GM23338 (cell line): ENCODE data around the gene C8G. TPM values are rescaled to one million over a fixed set of nuclear protein-coding genes. Genes with fewer than 3 reads are reported as not detected.

Source experiments
- ATAC-seq: fragments of 200-7000 bp; cut with Tn5 transposase; 3 replicates; pipeline ENCODE4 v1.9.1; 2020
- DNase-seq: peaks from one replicate; pipeline ENCODE4 v3.0.0-alpha.2; 2015; ENCODE audit warnings: low spot score
- H2AFZ ChIP-seq: fragments of 200-600 bp; sonication (generic); 2 replicates; pipeline ENCODE4 v1.8.0; 2016; ENCODE audit warnings: antibody characterized with exemption, mild to moderate bottlenecking, moderate library complexity
- H3F3A ChIP-seq: fragments of 200-600 bp; sonication (generic); replicated peaks from 2 replicates; pipeline ENCODE4 v1.8.0; 2017; ENCODE audit warnings: antibody characterized with exemption, mixed run types, low read depth
- H3K27ac ChIP-seq: fragments of 200-600 bp; sonication (generic); 2 replicates; pipeline ENCODE4 v1.6.1; 2016; ENCODE audit warnings: low read depth
- H3K27me3 ChIP-seq: fragments of 200-600 bp; sonication (generic); 2 replicates; pipeline ENCODE4 v1.8.0; 2016; ENCODE audit warnings: mild to moderate bottlenecking, mixed run types, moderate library complexity; ENCODE audit not compliant: insufficient read depth
- H3K36me3 ChIP-seq: fragments of 200-600 bp; sonication (generic); 2 replicates; pipeline ENCODE4 v1.8.0; 2016; ENCODE audit warnings: mild to moderate bottlenecking; ENCODE audit not compliant: insufficient read depth
- H3K4me1 ChIP-seq: fragments of 200-600 bp; sonication (generic); 2 replicates; pipeline ENCODE4 v1.8.0; 2016; ENCODE audit warnings: mild to moderate bottlenecking, moderate library complexity; ENCODE audit not compliant: insufficient read depth
- H3K4me2 ChIP-seq: fragments of 200-600 bp; sonication (generic); 2 replicates; pipeline ENCODE4 v1.7.1; 2017; ENCODE audit warnings: mixed run types
- H3K4me3 ChIP-seq: fragments of 200-600 bp; sonication (generic); 2 replicates; pipeline ENCODE4 v1.6.1; 2016; ENCODE audit warnings: mixed run types
- H3K79me2 ChIP-seq: fragments of 200-600 bp; sonication (generic); replicated peaks from 2 replicates; pipeline ENCODE4 v1.8.0; 2017; ENCODE audit warnings: mild to moderate bottlenecking; ENCODE audit not compliant: insufficient read depth
- H3K9me2 ChIP-seq: fragments of 200-600 bp; sonication (generic); 2 replicates; pipeline ENCODE4 v1.8.0; 2017; ENCODE audit not compliant: insufficient read depth
- H4K20me1 ChIP-seq: fragments of 200-600 bp; sonication (generic); replicated peaks from 2 replicates; pipeline ENCODE4 v1.8.0; 2017; ENCODE audit warnings: mild to moderate bottlenecking; ENCODE audit not compliant: insufficient read depth
- H3K27ac Mint-ChIP-seq: 2 replicates; pipeline ENCODE4 v1.8.0; 2020; ENCODE audit warnings: inconsistent platforms, mild to moderate bottlenecking, moderate library complexity, mixed read lengths
- H3K27me3 Mint-ChIP-seq: 3 replicates; pipeline ENCODE4 v1.8.0; 2022; ENCODE audit warnings: low read depth, mild to moderate bottlenecking, moderate library complexity, mixed read lengths, inconsistent platforms; ENCODE audit not compliant: insufficient read depth, poor library complexity
- H3K36me3 Mint-ChIP-seq: 3 replicates; pipeline ENCODE4 v1.8.0; 2021; ENCODE audit warnings: low read depth, mild to moderate bottlenecking, inconsistent platforms, moderate library complexity, mixed read lengths
- H3K4me1 Mint-ChIP-seq: 3 replicates; pipeline ENCODE4 v1.8.0; 2020; ENCODE audit warnings: mild to moderate bottlenecking, inconsistent platforms, mixed read lengths
- H3K4me3 Mint-ChIP-seq: 3 replicates; pipeline ENCODE4 v1.8.0; 2021; ENCODE audit warnings: moderate library complexity, mild to moderate bottlenecking, inconsistent platforms, mixed read lengths
- H3K9me3 Mint-ChIP-seq: 3 replicates; pipeline ENCODE4 v1.8.0; 2020; ENCODE audit warnings: moderate library complexity, mild to moderate bottlenecking, inconsistent platforms, mixed read lengths
- CREB1 ChIP-seq: fragments of 250-450 bp; sonication (Bioruptor Pico); IDR thresholded peaks from 2 replicates; pipeline ENCODE4 v1.5.0; 2020; ENCODE audit warnings: low read depth, mild to moderate bottlenecking, moderate library complexity
- EZH2 ChIP-seq: fragments of 200-600 bp; sonication (generic); IDR thresholded peaks from one replicate; pipeline ENCODE4 v1.8.0; 2017; ENCODE audit warnings: antibody characterized with exemption, mild to moderate bottlenecking, low read depth; ENCODE audit not compliant: unreplicated experiment
- EZH2phosphoT487 ChIP-seq: fragments of 200-600 bp; sonication (generic); IDR thresholded peaks from one replicate; pipeline ENCODE4 v1.8.1; 2018; ENCODE audit warnings: antibody characterized with exemption; ENCODE audit not compliant: unreplicated experiment
- JUNB ChIP-seq: IDR thresholded peaks from one replicate; pipeline ENCODE4 v1.6.1; 2016; ENCODE audit warnings: antibody characterized with exemption; ENCODE audit not compliant: unreplicated experiment
- NANOG ChIP-seq: IDR thresholded peaks from 2 replicates; pipeline ENCODE4 v1.6.1; 2016; ENCODE audit warnings: antibody characterized with exemption, borderline replicate concordance
- POLR2AphosphoS5 ChIP-seq: IDR thresholded peaks from 2 replicates; pipeline ENCODE4 v1.6.1; 2016; ENCODE audit warnings: antibody characterized with exemption, low read depth
- STAT1 ChIP-seq: IDR thresholded peaks from one replicate; pipeline ENCODE4 v1.6.1; 2016; ENCODE audit warnings: antibody characterized with exemption; ENCODE audit not compliant: unreplicated experiment
- ZNF331 ChIP-seq: fragments of 250-450 bp; sonication (Bioruptor Pico); IDR thresholded peaks from 2 replicates; pipeline ENCODE4 v1.5.0; 2020; ENCODE audit warnings: low read depth, mild to moderate bottlenecking, moderate library complexity
- polyA plus RNA-seq: library from polyadenylated mRNA; unstranded; fragments of >200 nt; fragmentation: Nextera tagmentation; extraction: Ambion mirVana; gene quantifications from 2 replicates; pipeline ENCODE4 v1.2.1, GENCODE V29; 2016
- total RNA-seq: library from RNA; depleted of rRNA; stranded (reverse); fragments of >200 nt; shearing (Covaris generic); gene quantifications from 2 replicates; pipeline ENCODE4 v1.2.3, GENCODE V29; 2014
- TF ChIP-seq, protein P1 (sequence below), 2 experiments: fragments of 200-600 bp in 1 of 2; sonication (generic) in 1 of 2; conservative IDR thresholded peaks; 2 replicates each; pipeline versions ENCODE4 v1.5.1 to v1.6.1; 2016 to 2017; ENCODE audit warnings: antibody characterized with exemption in 2 of 2, low read depth in 2 of 2, mild to moderate bottlenecking in 2 of 2, moderate library complexity in 1 of 2
- TF ChIP-seq, protein P2 (sequence below): IDR thresholded peaks from 2 replicates; pipeline ENCODE4 v1.6.1; 2016; ENCODE audit warnings: antibody characterized with exemption
- TF ChIP-seq, protein P3 (sequence below): IDR thresholded peaks from one replicate; pipeline ENCODE4 v1.6.1; 2018; ENCODE audit warnings: antibody characterized with exemption; ENCODE audit not compliant: unreplicated experiment

Gene C8G
- total and polyA plus RNA-seq, 2 experiments from 2014 or later: not detected

DNA sequence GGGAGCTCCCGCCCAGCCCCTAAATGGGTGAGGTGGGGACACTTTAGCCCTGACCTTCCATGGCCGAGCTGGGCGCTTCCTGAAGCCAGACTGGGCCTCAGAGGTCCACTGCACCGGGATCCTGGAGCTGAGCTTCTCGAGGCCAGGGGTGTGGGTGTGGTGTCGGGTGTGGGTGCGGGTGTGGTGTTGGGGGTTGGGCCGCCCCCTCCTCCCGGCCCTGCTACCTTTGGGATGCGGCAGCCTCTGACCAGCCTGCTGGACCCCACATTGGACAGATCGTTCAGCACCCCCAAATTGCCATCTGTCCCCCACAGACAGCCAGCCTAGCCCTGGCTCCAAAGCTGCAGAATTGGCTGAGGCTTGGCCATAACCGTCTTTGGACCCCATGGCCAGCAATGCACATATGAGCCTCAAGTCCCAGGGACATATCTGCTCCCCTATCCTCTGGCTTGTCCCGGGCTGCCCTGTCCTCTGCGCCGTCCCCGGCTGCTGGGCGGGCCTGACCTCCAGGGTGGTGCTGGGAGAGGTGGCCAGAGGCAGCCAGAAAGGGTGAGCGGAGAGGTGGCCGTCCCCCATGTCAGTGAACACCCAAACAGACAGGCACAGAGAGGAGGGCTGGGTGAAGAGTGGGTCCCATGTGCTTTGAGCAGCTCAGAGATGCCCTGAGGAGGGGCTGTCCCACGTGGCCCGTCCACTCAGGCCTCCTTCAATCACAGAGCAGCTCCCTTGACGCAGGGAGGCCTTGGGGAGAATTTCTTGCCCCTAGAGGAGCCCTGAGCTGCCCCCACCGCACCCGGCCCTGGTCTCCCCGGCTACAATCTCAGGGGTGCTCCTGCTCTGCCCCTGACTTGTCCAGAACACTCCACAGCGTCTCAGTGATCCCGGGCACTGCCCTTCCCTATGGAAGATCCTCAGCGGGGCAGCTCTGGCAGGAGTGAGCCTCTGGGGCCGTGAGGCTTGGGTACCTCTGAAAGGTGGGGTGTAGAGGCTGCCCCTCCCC is 28.9 kb downstream of the C8G start:
- Histone ChIP-seq H3K27me3 (no peaks in the 10 kb centered on the region), H3K9me2 (no peaks in the 10 kb centered on the region), H3K4me2 (no peak overlapping the region), H3K4me1 (no peaks in the 10 kb centered on the region), H3K79me2 (no peaks in the 10 kb centered on the region), H3F3A (no peaks in the 10 kb centered on the region), H3K27ac (no peak overlapping the region), H4K20me1 (no peaks in the 10 kb centered on the region), H3K36me3 (no peaks in the 10 kb centered on the region), H3K4me3 (no peak overlapping the region), H2AFZ (no peak overlapping the region)
- no peak for ATAC-seq
- H3K27ac Mint-ChIP-seq: no peak overlapping the region
- no peaks in the 10 kb centered on the region for H3K36me3 Mint-ChIP-seq
- DNase-seq: no peak
- peaks cover 7% of the 10 kb centered on the region for H3K27me3 Mint-ChIP-seq
- H3K9me3 Mint-ChIP-seq: no peaks in the 10 kb centered on the region
- H3K4me1 Mint-ChIP-seq: peaks cover 2% of the 10 kb centered on the region; the same call in 1 of the 3 replicates
- no peak for TF ChIP-seq NANOG
- TF ChIP-seq, protein P1, sequence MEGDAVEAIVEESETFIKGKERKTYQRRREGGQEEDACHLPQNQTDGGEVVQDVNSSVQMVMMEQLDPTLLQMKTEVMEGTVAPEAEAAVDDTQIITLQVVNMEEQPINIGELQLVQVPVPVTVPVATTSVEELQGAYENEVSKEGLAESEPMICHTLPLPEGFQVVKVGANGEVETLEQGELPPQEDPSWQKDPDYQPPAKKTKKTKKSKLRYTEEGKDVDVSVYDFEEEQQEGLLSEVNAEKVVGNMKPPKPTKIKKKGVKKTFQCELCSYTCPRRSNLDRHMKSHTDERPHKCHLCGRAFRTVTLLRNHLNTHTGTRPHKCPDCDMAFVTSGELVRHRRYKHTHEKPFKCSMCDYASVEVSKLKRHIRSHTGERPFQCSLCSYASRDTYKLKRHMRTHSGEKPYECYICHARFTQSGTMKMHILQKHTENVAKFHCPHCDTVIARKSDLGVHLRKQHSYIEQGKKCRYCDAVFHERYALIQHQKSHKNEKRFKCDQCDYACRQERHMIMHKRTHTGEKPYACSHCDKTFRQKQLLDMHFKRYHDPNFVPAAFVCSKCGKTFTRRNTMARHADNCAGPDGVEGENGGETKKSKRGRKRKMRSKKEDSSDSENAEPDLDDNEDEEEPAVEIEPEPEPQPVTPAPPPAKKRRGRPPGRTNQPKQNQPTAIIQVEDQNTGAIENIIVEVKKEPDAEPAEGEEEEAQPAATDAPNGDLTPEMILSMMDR (conservative IDR thresholded peaks at IDR 0.05; ENCODE audit: low read depth in 2 of 2): no peak
- TF ChIP-seq POLR2AphosphoS5: no peak
- TF ChIP-seq, protein P2, sequence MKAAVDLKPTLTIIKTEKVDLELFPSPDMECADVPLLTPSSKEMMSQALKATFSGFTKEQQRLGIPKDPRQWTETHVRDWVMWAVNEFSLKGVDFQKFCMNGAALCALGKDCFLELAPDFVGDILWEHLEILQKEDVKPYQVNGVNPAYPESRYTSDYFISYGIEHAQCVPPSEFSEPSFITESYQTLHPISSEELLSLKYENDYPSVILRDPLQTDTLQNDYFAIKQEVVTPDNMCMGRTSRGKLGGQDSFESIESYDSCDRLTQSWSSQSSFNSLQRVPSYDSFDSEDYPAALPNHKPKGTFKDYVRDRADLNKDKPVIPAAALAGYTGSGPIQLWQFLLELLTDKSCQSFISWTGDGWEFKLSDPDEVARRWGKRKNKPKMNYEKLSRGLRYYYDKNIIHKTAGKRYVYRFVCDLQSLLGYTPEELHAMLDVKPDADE: no peak
- TF ChIP-seq STAT1: no peak
- no peak for TF ChIP-seq CREB1 (CRISPR knock-in tag)
- TF ChIP-seq JUNB: no peak
- TF ChIP-seq ZNF331 (CRISPR knock-in tag): no peak
- no peak for TF ChIP-seq EZH2phosphoT487
- H3K4me3 Mint-ChIP-seq: no peak overlapping the region

DNA sequence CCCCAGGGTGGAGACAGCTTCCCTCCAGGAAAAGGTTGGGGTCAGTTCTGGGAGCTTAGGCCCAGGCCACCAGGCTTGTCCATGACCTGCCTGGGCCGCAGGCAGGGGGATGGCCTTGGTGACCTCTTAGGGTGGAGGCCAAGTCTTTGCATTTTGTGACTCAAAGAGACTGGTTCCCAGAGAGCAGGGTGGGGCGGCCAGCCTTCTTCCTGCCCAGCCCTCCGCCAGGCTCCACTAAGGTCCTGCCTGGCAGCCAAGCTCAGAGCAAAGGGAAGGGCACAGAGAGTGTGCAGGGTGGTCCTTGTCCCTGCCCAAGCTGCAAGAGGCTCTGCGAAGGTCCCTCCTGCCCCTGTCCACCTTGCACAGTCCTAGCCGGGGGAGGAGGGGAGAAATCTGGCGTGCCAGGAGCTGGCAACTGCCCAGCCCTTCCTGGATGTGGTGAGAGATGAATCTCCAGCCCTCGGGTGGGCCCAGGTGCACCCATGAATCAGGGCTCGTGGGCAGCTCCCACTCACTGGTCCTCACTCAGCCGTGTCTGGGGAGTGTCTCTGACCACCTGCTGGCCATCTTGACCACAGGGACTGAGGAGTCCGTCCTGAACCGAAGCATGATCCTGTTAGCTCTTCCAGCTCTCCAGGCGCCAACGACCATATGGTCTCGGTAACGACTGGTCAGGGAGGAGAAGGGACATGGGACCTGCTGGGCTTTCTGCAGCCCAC is 29.9 kb downstream of the C8G start:
- Mint-ChIP-seq H3K27me3 (peaks cover 7% of the 10 kb centered on the region), H3K27ac (no peak overlapping the region), H3K9me3 (no peaks in the 10 kb centered on the region), H3K4me1 (peaks cover 2% of the 10 kb centered on the region; the same call in 1 of the 3 replicates), H3K36me3 (no peaks in the 10 kb centered on the region), H3K4me3 (no peak overlapping the region)
- Histone ChIP-seq H3K27me3 (no peaks in the 10 kb centered on the region), H2AFZ (no peak overlapping the region), H3K4me1 (no peaks in the 10 kb centered on the region), H3K36me3 (no peaks in the 10 kb centered on the region), H3K27ac (no peak overlapping the region), H3K4me2 (no peak overlapping the region), H3K4me3 (no peak overlapping the region), H3K9me2 (no peaks in the 10 kb centered on the region), H3F3A (no peaks in the 10 kb centered on the region), H4K20me1 (no peaks in the 10 kb centered on the region), H3K79me2 (no peaks in the 10 kb centered on the region)
- DNase-seq (no peak), ATAC-seq (no peak)
- TF ChIP-seq EZH2phosphoT487 (no peak), NANOG (no peak), STAT1 (no peak), EZH2 (no peak), CREB1 (CRISPR knock-in tag) (no peak)
- TF ChIP-seq, protein P1 (conservative IDR thresholded peaks at IDR 0.05; ENCODE audit: low read depth in 2 of 2): no peak
- TF ChIP-seq, protein P2: no peak
- TF ChIP-seq, protein P3, sequence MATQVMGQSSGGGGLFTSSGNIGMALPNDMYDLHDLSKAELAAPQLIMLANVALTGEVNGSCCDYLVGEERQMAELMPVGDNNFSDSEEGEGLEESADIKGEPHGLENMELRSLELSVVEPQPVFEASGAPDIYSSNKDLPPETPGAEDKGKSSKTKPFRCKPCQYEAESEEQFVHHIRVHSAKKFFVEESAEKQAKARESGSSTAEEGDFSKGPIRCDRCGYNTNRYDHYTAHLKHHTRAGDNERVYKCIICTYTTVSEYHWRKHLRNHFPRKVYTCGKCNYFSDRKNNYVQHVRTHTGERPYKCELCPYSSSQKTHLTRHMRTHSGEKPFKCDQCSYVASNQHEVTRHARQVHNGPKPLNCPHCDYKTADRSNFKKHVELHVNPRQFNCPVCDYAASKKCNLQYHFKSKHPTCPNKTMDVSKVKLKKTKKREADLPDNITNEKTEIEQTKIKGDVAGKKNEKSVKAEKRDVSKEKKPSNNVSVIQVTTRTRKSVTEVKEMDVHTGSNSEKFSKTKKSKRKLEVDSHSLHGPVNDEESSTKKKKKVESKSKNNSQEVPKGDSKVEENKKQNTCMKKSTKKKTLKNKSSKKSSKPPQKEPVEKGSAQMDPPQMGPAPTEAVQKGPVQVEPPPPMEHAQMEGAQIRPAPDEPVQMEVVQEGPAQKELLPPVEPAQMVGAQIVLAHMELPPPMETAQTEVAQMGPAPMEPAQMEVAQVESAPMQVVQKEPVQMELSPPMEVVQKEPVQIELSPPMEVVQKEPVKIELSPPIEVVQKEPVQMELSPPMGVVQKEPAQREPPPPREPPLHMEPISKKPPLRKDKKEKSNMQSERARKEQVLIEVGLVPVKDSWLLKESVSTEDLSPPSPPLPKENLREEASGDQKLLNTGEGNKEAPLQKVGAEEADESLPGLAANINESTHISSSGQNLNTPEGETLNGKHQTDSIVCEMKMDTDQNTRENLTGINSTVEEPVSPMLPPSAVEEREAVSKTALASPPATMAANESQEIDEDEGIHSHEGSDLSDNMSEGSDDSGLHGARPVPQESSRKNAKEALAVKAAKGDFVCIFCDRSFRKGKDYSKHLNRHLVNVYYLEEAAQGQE: no peak
